AG10803 (cell line): ENCODE measurements around the gene HSPA1A.
"Not testable (repeated sequence)": the region's sequence is repeated elsewhere in the genome, so short reads cannot be mapped to it uniquely, and the experiment has no call there.

Experiments used
- DNase-seq: peaks from one replicate; pipeline ENCODE4 v3.0.0; 2010; ENCODE audit warnings: low read depth
- H3K4me3 ChIP-seq: 2 replicates; pipeline ENCODE4 v1.5.1; 2011; ENCODE audit warnings: mild to moderate bottlenecking, low read length, control low read depth
- CTCF ChIP-seq: conservative IDR thresholded peaks from 2 replicates; pipeline ENCODE4 v1.5.1; 2011; ENCODE audit warnings: mild to moderate bottlenecking, low read length, control low read depth, inconsistent platforms

The HSPA1A gene

GRCh38 chr6:31847276-31847978 lies 32.1 kb downstream of the HSPA1A start:
- H3K4me3 ChIP-seq: no peak overlapping the region
- TF ChIP-seq CTCF: no peak
- DNase-seq: no peak

GRCh38 chr6:31850765-31851484 lies 35.6 kb downstream of the HSPA1A start:
- DNase-seq: no peak
- TF ChIP-seq CTCF: no peak
- no peak overlapping the region for H3K4me3 ChIP-seq

GRCh38 chr6:31851485-31851832 lies 36.1 kb downstream of the HSPA1A start:
- no peak for TF ChIP-seq CTCF
- H3K4me3 ChIP-seq: no peak overlapping the region
- no peak for DNase-seq

GRCh38 chr6:31851980-31852718 lies 36.8 kb downstream of the HSPA1A start:
- DNase-seq, H3K4me3 ChIP-seq: not testable (repeated sequence)

- not testable (repeated sequence) for H3K4me3 ChIP-seq, DNase-seq
Measured at GRCh38 chr6:31857774-31858173, 42.4 kb downstream of the HSPA1A start.

GRCh38 chr6:31858707-31859106 lies 43.4 kb downstream of the HSPA1A start:
- DNase-seq: no peak
- no peak for TF ChIP-seq CTCF
- H3K4me3 ChIP-seq: no peak overlapping the region

- TF ChIP-seq CTCF: no peak
- H3K4me3 ChIP-seq: no peak overlapping the region
- no peak for DNase-seq
Measured at GRCh38 chr6:31859923-31860322, 44.6 kb downstream of the HSPA1A start.

GRCh38 chr6:31860349-31860748 lies 45.0 kb downstream of the HSPA1A start:
- H3K4me3 ChIP-seq: no peak overlapping the region
- no peak for TF ChIP-seq CTCF
- no peak for DNase-seq
